GM19025 (cell line): ENCODE results near the gene GKAP1.
"Not testable (repeated sequence)": the region's sequence is repeated elsewhere in the genome, so short reads cannot be mapped to it uniquely, and the experiment has no call there.

ENCODE experiments used
- ATAC-seq: cut with Tn5 transposase; IDR thresholded peaks from one replicate; pipeline ENCODE4 v1.9.1; 2021; ENCODE audit warnings: mild to moderate bottlenecking, low read depth, moderate library complexity; ENCODE audit not compliant: unreplicated experiment

The GKAP1 gene

DNA sequence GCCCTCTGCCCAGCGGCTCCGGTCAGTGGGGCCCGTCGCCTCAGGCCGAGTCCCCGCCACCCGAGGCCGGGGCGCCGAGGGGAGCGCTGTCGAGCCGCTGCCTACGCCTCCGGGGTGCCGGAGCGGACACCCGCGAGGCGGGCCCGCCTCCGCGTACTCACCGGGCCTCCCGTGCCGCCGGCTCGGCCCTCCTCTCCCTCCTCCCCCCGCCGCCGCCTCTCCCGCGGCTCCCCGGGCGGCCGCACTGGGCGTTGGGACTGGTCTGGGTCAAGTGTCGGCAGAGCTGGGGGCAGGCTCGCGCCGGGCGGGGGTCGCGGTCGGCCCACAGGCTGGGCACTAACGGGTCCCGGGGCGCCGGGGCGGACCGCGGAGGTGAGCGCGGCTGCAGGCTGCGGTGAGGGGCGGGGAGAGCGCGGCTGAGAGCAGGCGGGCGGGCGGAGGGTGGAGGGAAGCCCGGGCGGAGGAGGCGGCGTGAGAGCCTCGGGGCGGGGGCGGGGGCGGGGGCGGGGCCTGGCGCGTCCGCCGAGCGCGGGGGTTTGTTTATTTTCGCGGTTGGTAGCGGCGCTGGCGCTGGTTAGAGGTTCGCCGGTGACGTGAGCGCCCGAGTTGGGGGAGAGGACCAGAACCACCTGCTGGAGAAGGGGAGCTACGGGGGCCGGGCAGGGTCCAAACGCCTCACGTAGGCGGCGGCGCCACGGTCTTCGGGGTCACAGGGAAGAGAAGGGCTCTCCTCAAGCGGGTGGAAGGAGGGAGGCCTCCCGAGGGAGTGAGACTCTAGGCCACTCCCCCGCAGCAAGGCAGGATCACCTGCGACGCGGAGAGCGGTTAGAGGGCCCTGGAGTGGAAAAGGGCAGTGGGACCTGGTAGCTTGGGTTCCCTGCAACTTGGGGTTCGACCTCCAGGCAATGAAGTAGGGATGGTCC, at the start of gene GKAP1:
Gene GKAP1 (minus strand): TSS at position 414 of the 923 bp plus-strand sequence. CDS start 11,252 bp downstream, outside the sequence.
- ATAC-seq: peak; percentile 80

GRCh38 chr9:83849895-83850294, 32.3 kb upstream of the GKAP1 start:
- not testable (repeated sequence) for ATAC-seq

DNA sequence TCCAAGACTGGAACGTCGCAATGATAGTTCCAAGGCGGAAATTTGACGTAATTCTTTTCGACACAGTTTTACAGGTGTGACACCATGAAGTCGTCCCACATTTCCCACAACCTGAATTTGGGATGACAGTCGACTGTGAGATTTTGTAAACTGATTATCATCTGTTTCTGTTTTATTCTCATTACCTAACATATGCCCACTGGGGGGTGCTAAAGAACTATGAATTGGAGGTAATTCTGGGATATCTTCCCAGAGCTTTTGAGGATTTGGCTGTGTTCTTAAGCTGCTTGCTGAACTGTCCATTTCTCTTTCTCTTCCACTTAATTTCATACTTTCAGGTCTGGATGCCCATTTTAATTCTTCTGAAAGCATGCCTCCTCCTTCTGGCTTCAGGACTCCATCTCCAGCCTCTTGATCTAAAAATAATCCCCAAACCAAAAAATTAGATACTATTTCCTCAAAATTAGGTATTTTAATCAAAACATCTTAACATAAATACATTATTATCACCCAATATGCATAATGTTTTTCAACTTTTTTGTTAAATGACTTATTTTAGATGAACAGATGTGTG, 19.6 kb upstream of the GKAP1 start:
- not testable (repeated sequence) for ATAC-seq

DNA sequence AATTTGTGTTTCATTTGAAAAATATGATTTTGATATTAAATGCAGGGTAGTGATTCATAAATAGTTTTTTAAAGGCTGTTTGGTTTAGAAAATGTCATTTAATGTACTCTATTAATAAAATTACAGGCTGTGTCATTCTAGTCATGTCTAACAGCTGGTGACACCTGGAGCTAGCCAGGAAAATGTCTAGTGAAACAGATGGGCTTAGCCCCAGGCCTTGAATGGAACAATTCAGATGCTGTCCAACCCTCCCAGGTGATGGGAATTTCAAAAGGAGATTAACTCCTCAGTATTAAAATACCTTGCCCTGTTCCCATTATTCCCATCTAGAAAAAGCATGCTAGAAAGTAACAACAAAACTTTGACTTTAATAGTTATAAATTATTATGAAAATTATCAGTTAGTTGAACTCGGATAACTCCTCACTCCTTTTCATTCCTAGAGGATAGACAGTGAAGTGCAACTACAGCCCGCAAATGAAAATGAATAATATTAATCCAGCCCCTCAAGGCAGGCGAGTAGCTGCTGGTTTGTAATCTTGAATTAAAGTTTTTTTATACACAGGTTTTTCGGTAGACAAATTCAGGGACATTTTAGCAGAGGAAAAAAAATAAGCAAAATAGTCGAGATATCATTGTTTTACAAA, 13.0 kb upstream of the GKAP1 start:
- ATAC-seq: not testable (repeated sequence)

DNA sequence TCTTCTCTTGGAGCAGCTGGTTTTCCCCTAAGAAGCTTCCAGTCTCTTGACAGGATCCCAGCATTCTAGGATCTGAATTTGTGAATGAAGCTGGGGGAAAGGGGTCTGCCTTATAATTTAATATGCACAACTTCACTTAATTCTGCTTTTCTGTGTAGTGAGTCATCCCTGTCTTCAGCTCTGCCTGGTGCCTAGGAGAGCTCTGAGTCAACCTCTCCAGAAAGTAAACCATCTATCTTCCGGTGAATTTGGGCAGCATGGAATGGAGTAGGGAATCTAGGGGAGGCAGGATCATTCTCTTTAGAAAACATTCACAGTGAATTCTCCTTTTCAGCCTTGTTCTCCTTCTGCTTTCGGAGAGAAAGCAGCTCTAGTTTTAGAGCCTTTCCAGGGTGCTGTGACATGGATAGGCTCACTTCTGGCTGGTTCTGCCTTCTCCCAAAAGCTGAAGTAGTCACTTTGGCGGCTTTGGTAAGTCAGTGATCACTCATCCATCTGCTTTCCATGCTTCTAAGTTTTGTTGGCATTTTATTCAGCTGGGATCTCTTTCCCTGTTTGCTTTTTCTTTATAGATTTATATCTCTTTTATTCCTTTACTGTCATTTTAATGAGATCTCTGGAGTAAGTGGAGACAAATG, 7.5 kb upstream of the GKAP1 start:
- ATAC-seq: not testable (repeated sequence)

DNA sequence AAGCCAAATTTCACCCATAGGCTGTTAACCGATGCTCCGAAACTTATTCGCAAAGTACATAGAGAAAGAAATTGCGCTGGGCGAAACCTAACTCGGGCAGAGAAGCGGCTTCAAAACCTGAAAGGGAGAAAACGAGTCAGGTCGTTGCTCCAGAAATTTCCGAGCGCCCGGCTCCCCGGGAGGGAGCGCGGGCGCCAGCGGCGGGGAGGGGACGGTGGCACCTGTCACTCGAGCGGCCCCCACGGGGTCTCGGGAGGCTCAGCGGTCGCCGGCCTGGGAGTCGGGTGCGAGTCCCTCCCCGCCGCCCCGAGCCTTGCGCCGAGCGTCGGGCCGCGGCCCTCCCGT, 586 bp downstream of the GKAP1 start:
- ATAC-seq: not testable (repeated sequence)

GRCh38 chr9:83815120-83815519, 2.4 kb downstream of the GKAP1 start:
- not testable (repeated sequence) for ATAC-seq

- ATAC-seq: not testable (repeated sequence)
These were observed 8.4 kb downstream of the GKAP1 start for GRCh38 chr9:83809213-83809612.

- not testable (repeated sequence) for ATAC-seq
These were observed 13.1 kb downstream of the GKAP1 start for GRCh38 chr9:83804454-83804853.

- ATAC-seq: not testable (repeated sequence)
These were observed 13.6 kb downstream of the GKAP1 start for GRCh38 chr9:83803941-83804340.

GRCh38 chr9:83800236-83801033, 17.1 kb downstream of the GKAP1 start:
- ATAC-seq: no peak

GRCh38 chr9:83794051-83794450, 23.5 kb downstream of the GKAP1 start:
- ATAC-seq: no peak

DNA sequence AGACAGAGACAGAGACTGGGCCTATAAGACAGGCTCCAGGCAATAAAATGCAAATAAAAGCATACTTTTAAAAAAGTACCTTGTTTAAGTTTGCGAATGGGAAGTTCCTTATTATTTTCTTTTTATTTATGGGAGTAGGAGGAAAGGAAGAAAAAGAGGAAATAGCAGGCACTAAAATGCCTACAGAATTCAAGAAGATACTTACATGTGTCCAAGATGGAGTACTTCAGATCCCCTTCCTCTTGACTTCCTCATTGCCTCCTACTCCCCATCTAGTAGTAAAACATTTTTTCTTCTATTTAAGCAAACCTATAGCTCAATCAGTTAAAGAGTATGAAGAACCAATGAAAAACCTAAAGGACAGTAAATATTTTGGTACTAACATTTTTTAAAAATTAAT, 24.8 kb downstream of the GKAP1 start:
- no peak for ATAC-seq

- ATAC-seq: no peak
These were observed 39.4 kb downstream of the GKAP1 start for GRCh38 chr9:83778164-83778563.

GRCh38 chr9:83775932-83776331, 41.6 kb downstream of the GKAP1 start:
- no peak for ATAC-seq

DNA sequence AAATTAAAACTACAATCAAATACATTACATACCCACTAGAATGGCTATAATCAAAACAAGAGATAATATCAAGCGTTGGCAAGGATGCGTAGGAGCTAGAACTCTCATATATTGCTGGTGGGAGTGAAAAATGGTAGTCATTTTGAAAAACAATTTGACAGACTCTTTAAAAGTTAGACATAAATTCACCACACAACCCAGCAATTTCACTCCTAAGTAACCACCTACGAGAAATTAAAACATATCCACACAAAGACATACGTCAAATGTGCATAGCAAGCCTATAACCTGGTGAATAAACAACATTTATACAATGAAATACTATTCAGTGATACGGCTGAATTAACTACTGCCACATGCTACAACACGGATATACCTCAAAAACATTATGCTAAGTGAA, 44.7 kb downstream of the GKAP1 start:
- ATAC-seq: no peak

DNA sequence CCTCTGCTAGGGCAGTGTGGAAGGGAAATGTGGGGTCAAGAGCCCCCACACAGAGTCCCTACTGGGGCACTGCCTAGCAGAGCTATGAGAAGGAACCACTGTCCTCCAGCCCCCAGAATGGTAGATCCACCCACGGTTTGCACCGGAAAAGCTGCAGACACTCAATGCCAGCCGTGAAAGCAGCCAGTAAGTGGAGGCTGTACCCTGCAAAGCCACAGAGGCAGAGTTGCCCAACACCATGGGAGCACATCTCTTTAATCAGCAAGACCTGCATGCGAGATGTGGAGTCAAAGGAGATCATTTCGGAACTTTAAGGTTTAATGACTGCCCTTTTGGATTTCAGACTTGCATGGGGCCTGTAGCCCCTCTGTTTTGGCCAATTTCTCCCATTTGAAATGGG, 52.2 kb downstream of the GKAP1 start:
- no peak for ATAC-seq

GRCh38 chr9:83754383-83754977, 63.1 kb downstream of the GKAP1 start:
- ATAC-seq: no peak

DNA sequence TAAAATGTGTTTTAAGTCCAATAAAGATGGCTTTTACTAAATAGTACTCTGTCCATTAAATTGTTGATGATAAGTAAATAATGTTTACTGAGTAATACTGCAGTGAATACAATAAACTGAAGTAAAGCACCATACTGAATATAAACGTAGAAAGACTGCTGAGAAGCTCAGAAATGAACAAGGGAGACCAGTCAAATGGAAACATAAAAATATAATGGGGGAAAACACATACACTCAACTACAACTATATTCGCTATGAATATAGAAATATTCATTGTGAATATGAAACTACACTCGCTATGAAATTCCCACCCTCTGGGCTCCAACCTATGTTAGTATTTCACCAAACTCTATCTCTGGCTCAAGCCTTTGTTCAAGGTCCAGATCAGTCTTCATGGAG, 67.9 kb downstream of the GKAP1 start:
- no peak for ATAC-seq

GRCh38 chr9:83744206-83744605, 73.4 kb downstream of the GKAP1 start:
- no peak for ATAC-seq
